SK-N-SH (cell line): ENCODE measurements around the gene SUCLG2. TPM values are rescaled to one million over a fixed set of nuclear protein-coding genes. Genes with fewer than 3 reads are reported as not detected.
"Not testable (repeated sequence)": the region's sequence is repeated elsewhere in the genome, so short reads cannot be mapped to it uniquely, and the experiment has no call there.

Experiments
- CTCF ChIA-PET: fragments of 300-600, 350-600 bp; formaldehyde crosslinking; extraction: SDS; loops from one replicate; lab custom pipeline; 2021; lab: Yijun Ruan, JAX
- POLR2A ChIA-PET: fragments of 350-600 bp; sonication (Branson Sonifier 250); formaldehyde crosslinking; extraction: SDS; loops from one replicate; lab custom pipeline; 2020; ENCODE audit warnings: antibody characterized with exemption, inconsistent platforms; lab: Yijun Ruan, JAX
- DNase-seq: peaks from one replicate; pipeline ENCODE4 v3.0.0; 2012
- H2AFZ ChIP-seq: fragments of 200-600 bp; sonication (generic); 2 replicates; pipeline ENCODE4 v1.8.1; 2016; ENCODE audit warnings: antibody characterized with exemption, mild to moderate bottlenecking, low read depth
- H3F3A ChIP-seq: fragments of 200-600 bp; sonication (generic); replicated peaks from 2 replicates; pipeline ENCODE3; 2016; ENCODE audit warnings: antibody characterized with exemption, mild to moderate bottlenecking; ENCODE audit not compliant: insufficient read depth
- H3K27ac ChIP-seq, 2 experiments: fragments of 200-500 bp in 1 of 2; fragments of 200-600 bp in 1 of 2; sonication (Bioruptor generic) in 1 of 2; sonication (generic), shearing (Covaris generic) in 1 of 2; 2 replicates each; pipeline versions ENCODE4 v1.5.1 to v1.6.1; 2014 to 2016; ENCODE audit warnings: low read depth in 2 of 2, inconsistent platforms in 1 of 2, low read length in 1 of 2, mild to moderate bottlenecking in 1 of 2, mixed read lengths in 1 of 2
- H3K27me3 ChIP-seq: fragments of 200-600 bp; sonication (generic), shearing (Covaris generic); 2 replicates; pipeline ENCODE4 v1.6.1; 2016; ENCODE audit warnings: mixed run types; ENCODE audit not compliant: insufficient read depth
- H3K36me3 ChIP-seq, 2 experiments: fragments of 200-500 bp in 1 of 2; fragments of 200-600 bp in 1 of 2; sonication (Bioruptor generic) in 1 of 2; sonication (generic) in 1 of 2; replicated peaks in 1 of 2; 2 replicates each; pipeline versions ENCODE3 to v1.5.1; 2014 to 2016; ENCODE audit warnings: low read length in 1 of 2, mild to moderate bottlenecking in 1 of 2; ENCODE audit not compliant: insufficient read depth in 2 of 2, control insufficient read depth in 1 of 2
- H3K4me1 ChIP-seq, 2 experiments: fragments of 200-500 bp in 1 of 2; fragments of 200-600 bp in 1 of 2; sonication (Bioruptor generic) in 1 of 2; sonication (generic), shearing (Covaris generic) in 1 of 2; 2 replicates each; pipeline versions ENCODE4 v1.5.1 to v1.6.1; 2014 to 2016; ENCODE audit warnings: low read depth in 1 of 2, low read length in 1 of 2, mixed run types in 1 of 2; ENCODE audit not compliant: insufficient read depth in 2 of 2, control insufficient read depth in 1 of 2
- H3K4me2 ChIP-seq: fragments of 200-600 bp; sonication (generic), shearing (Covaris generic); 2 replicates; pipeline ENCODE4 v1.6.1; 2017; ENCODE audit warnings: mixed run types
- H3K4me3 ChIP-seq, 2 experiments: fragments of 200-500 bp in 1 of 2; fragments of 200-600 bp in 1 of 2; sonication (Bioruptor generic) in 1 of 2; sonication (generic), shearing (Covaris generic) in 1 of 2; 2 replicates each; pipeline versions ENCODE4 v1.5.1 to v1.8.1; 2014 to 2016; ENCODE audit warnings: low read depth in 2 of 2, inconsistent platforms in 1 of 2, low read length in 1 of 2, mild to moderate bottlenecking in 1 of 2, mixed read lengths in 1 of 2, moderate library complexity in 1 of 2
- H3K79me2 ChIP-seq: fragments of 200-600 bp; sonication (generic); 2 replicates; pipeline ENCODE4 v1.8.1; 2017; ENCODE audit warnings: mild to moderate bottlenecking; ENCODE audit not compliant: insufficient read depth
- H3K9ac ChIP-seq: fragments of 200-600 bp; sonication (generic); 2 replicates; pipeline ENCODE4 v1.6.1; 2017; ENCODE audit warnings: mixed run types
- H3K9me2 ChIP-seq: fragments of 200-600 bp; sonication (generic); 2 replicates; pipeline ENCODE4 v1.6.1; 2017; ENCODE audit warnings: mixed run types
- H3K9me3 ChIP-seq: fragments of 200-600 bp; sonication (generic); 2 replicates; pipeline ENCODE4 v1.6.1; 2017; ENCODE audit warnings: mixed run types, mild to moderate bottlenecking, moderate library complexity
- H4K20me1 ChIP-seq: fragments of 200-600 bp; sonication (generic); 2 replicates; pipeline ENCODE4 v1.6.1; 2017; ENCODE audit warnings: mild to moderate bottlenecking, mixed run types; ENCODE audit not compliant: insufficient read depth
- ELF1 ChIP-seq: IDR thresholded peaks from 2 replicates; pipeline ENCODE4 v1.4.0; 2012
- EP300 ChIP-seq, 2 experiments: IDR thresholded peaks; 2 replicates each; pipeline versions ENCODE4 v1.4.0 to v1.6.1; 2012; ENCODE audit warnings: borderline replicate concordance in 1 of 2, low read depth in 1 of 2, low read length in 1 of 2
- FOSL2 ChIP-seq: IDR thresholded peaks from 2 replicates; pipeline ENCODE4 v1.4.0; 2012; ENCODE audit warnings: low read depth, mild to moderate bottlenecking, moderate library complexity, borderline replicate concordance
- FOXJ3 ChIP-seq: sonication (generic); formaldehyde crosslinking; IDR thresholded peaks from 2 replicates; pipeline ENCODE4 v1.5.1; 2020; ENCODE audit warnings: mild to moderate bottlenecking, missing genetic modification reagents
- FOXM1 ChIP-seq: IDR thresholded peaks from 2 replicates; pipeline ENCODE4 v1.4.0; 2012; ENCODE audit warnings: low read depth, mild to moderate bottlenecking
- IRF3 ChIP-seq: fragments of 150-350 bp; IDR thresholded peaks from 2 replicates; pipeline ENCODE4 v1.6.1; 2016; ENCODE audit warnings: mild to moderate bottlenecking, low read depth, low read length
- MAX ChIP-seq: IDR thresholded peaks from 2 replicates; pipeline ENCODE4 v1.4.0; 2012; ENCODE audit warnings: low read depth
- NFIC ChIP-seq: IDR thresholded peaks from 2 replicates; pipeline ENCODE4 v1.4.0; 2012; ENCODE audit warnings: borderline replicate concordance
- WGBS: methylation state at CpG from one replicate; pipeline ENCODE4 v1.1.6; 2017; ENCODE audit warnings: low lambda C conversion rate; 5-methylcytosine and 5-hydroxymethylcytosine counted together
- polyA plus RNA-seq, 3 experiments: library from polyadenylated mRNA; depleted of rRNA; stranded (reverse); fragments of >200 nt; gene quantifications; 2 replicates each; pipeline ENCODE4 v1.2.3, GENCODE V29; 2012
- TF ChIP-seq, protein P1 (sequence below): fragments of 200-600 bp; sonication (generic); IDR thresholded peaks from 2 replicates; pipeline ENCODE4 v1.6.1; 2017; ENCODE audit warnings: antibody characterized with exemption, mild to moderate bottlenecking, moderate library complexity
- TF ChIP-seq, protein P2 (sequence below): IDR thresholded peaks from 2 replicates; pipeline ENCODE4; 2012
- TF ChIP-seq, protein P3 (sequence below): fragments of 150-350 bp; IDR thresholded peaks from 2 replicates; pipeline ENCODE4 v1.6.1; 2017; ENCODE audit warnings: antibody characterized with exemption, low read length, low read depth, borderline replicate concordance

SUCLG2 gene
- polyA plus RNA-seq, 1 of the 3 experiments (the other 2 are of a cell fraction), result 20.2 TPM

DNA sequence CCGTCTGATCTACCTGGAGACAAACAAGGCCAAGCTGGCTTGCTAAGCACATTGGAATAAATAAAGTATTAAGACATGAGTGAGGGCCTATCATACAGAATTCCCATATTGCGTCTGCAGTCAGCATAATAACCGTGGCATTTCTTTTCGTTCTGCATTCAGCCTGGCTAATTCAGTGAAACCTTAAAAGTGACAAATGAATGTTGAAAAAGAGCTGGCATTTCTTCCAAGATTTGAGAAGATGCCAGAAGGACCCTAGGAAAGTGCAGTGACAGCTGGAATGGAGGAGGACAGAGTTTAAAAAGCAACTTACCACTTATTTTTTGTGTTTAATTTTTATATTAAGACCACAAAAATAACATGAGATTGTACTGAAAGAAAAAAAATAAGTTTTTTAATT is 67.1 kb downstream of the SUCLG2 start:
- Histone ChIP-seq H3K27ac (no peak overlapping the region), H3K9me2 (no peaks in the 10 kb centered on the region), H2AFZ (no peak overlapping the region), H3K4me2 (no peak overlapping the region), H3K4me1 (no peaks in the 10 kb centered on the region), H3K79me2 (peaks cover 6% of the 10 kb centered on the region; the same call in 1 of the 2 replicates), H3K27me3 (no peaks in the 10 kb centered on the region), H3K4me3 (no peak overlapping the region), H3K36me3 (peaks cover 0 to 3% of the 10 kb centered on the region in 2 experiments), H3K9me3 (no peaks in the 10 kb centered on the region), H3F3A (no peaks in the 10 kb centered on the region), H4K20me1 (no peaks in the 10 kb centered on the region), H3K9ac (no peak overlapping the region)
- 100% methylated on average over 4 of the region's 4 CpGs for WGBS
- CTCF ChIA-PET, result interaction anchor here (0.6 to 1.4 kb wide), 2 partner anchors 14 to 885 kb away, joined by 3 to 4 read pairs; no protein-coding TSS in a partner anchor
- POLR2A ChIA-PET, result no interaction called here
- TF ChIP-seq, protein P1, sequence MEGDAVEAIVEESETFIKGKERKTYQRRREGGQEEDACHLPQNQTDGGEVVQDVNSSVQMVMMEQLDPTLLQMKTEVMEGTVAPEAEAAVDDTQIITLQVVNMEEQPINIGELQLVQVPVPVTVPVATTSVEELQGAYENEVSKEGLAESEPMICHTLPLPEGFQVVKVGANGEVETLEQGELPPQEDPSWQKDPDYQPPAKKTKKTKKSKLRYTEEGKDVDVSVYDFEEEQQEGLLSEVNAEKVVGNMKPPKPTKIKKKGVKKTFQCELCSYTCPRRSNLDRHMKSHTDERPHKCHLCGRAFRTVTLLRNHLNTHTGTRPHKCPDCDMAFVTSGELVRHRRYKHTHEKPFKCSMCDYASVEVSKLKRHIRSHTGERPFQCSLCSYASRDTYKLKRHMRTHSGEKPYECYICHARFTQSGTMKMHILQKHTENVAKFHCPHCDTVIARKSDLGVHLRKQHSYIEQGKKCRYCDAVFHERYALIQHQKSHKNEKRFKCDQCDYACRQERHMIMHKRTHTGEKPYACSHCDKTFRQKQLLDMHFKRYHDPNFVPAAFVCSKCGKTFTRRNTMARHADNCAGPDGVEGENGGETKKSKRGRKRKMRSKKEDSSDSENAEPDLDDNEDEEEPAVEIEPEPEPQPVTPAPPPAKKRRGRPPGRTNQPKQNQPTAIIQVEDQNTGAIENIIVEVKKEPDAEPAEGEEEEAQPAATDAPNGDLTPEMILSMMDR, result no peak
- TF ChIP-seq EP300 (IDR thresholded peaks at IDR 0.05; ENCODE audit: borderline replicate concordance in 1 of 2, low read depth in 1 of 2, low read length in 1 of 2), result no peak
- TF ChIP-seq FOSL2, result no peak
- no peak for TF ChIP-seq IRF3
- no peak for TF ChIP-seq FOXJ3 (CRISPR knock-in tag)
- TF ChIP-seq, protein P2, sequence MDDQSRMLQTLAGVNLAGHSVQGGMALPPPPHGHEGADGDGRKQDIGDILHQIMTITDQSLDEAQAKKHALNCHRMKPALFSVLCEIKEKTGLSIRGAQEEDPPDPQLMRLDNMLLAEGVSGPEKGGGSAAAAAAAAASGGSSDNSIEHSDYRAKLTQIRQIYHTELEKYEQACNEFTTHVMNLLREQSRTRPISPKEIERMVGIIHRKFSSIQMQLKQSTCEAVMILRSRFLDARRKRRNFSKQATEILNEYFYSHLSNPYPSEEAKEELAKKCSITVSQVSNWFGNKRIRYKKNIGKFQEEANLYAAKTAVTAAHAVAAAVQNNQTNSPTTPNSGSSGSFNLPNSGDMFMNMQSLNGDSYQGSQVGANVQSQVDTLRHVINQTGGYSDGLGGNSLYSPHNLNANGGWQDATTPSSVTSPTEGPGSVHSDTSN, result no peak
- no peak for TF ChIP-seq ELF1
- no peak for TF ChIP-seq MAX
- no peak for TF ChIP-seq NFIC
- TF ChIP-seq FOXM1, result no peak
- TF ChIP-seq, protein P3, sequence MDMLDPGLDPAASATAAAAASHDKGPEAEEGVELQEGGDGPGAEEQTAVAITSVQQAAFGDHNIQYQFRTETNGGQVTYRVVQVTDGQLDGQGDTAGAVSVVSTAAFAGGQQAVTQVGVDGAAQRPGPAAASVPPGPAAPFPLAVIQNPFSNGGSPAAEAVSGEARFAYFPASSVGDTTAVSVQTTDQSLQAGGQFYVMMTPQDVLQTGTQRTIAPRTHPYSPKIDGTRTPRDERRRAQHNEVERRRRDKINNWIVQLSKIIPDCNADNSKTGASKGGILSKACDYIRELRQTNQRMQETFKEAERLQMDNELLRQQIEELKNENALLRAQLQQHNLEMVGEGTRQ, result no peak
- DNase-seq, result no peak

GRCh38 chr3:67584608-67585007 is 69.8 kb downstream of the SUCLG2 start:
- H2AFZ ChIP-seq, H3K4me1 ChIP-seq, H3K9me3 ChIP-seq, H3K9ac ChIP-seq, DNase-seq, CTCF ChIA-PET, H3K36me3 ChIP-seq, POLR2A ChIA-PET, H3F3A ChIP-seq, H3K27ac ChIP-seq, H3K9me2 ChIP-seq, H4K20me1 ChIP-seq, H3K4me3 ChIP-seq, H3K79me2 ChIP-seq, H3K27me3 ChIP-seq, H3K4me2 ChIP-seq: not testable (repeated sequence)
- 100% methylated on average over 3 of the region's 3 CpGs for WGBS
